SK-N-SH treated with all-trans-retinoic acid at 6 μM for 48 hours (cell line): ENCODE results near the gene GBE1.
A peak's percentile ranks its signal among the peaks of the same experiment; 100 is the strongest.
"Not testable (repeated sequence)": the region's sequence is repeated elsewhere in the genome, so short reads cannot be mapped to it uniquely, and the experiment has no call there.

Source experiments
- ATAC-seq: fragments of 200-7000 bp; cut with Tn5 transposase; 3 replicates; pipeline ENCODE4 v1.9.1; 2020; ENCODE audit warnings: mild to moderate bottlenecking, moderate library complexity
- ARNTL ChIP-seq: fragments of 450-650 bp; formaldehyde crosslinking; IDR thresholded peaks from 2 replicates; pipeline ENCODE4 v1.5.0; 2020; ENCODE audit warnings: low read depth, mild to moderate bottlenecking, moderate library complexity, borderline replicate concordance
- BACH2 ChIP-seq: fragments of 250-450 bp; sonication (Bioruptor Pico); IDR thresholded peaks from 2 replicates; pipeline ENCODE4 v1.9.0; 2021; ENCODE audit warnings: mild to moderate bottlenecking, borderline replicate concordance
- CREB5 ChIP-seq: fragments of 250-450 bp; sonication (Bioruptor Pico); IDR thresholded peaks from 2 replicates; pipeline ENCODE4 v1.5.1; 2020; ENCODE audit warnings: low read depth, mild to moderate bottlenecking, moderate library complexity
- CSDC2 ChIP-seq: fragments of 250-450 bp; sonication (Bioruptor Pico); IDR thresholded peaks from 2 replicates; pipeline ENCODE4 v1.5.0; 2020; ENCODE audit warnings: mild to moderate bottlenecking, moderate library complexity
- CSRNP3 ChIP-seq: fragments of 250-450 bp; sonication (Bioruptor Pico); IDR thresholded peaks from 2 replicates; pipeline ENCODE4 v1.5.1; 2021; ENCODE audit warnings: mild to moderate bottlenecking, moderate library complexity
- ESRRG ChIP-seq: fragments of 250-450 bp; sonication (Bioruptor Pico); IDR thresholded peaks from 2 replicates; pipeline ENCODE4 v1.6.1; 2021; ENCODE audit warnings: mild to moderate bottlenecking
- ISL1 ChIP-seq: fragments of 250-450 bp; sonication (Bioruptor Pico); IDR thresholded peaks from 2 replicates; pipeline ENCODE4 v2.1.2; 2022; ENCODE audit warnings: mild to moderate bottlenecking, moderate library complexity
- OSR1 ChIP-seq: fragments of 250-450 bp; sonication (Bioruptor Pico); IDR thresholded peaks from 2 replicates; pipeline ENCODE4 v1.8.0; 2022; ENCODE audit warnings: moderate library complexity, mild to moderate bottlenecking, inconsistent platforms
- PATZ1 ChIP-seq: fragments of 250-450 bp; sonication (Bioruptor Pico); IDR thresholded peaks from 2 replicates; pipeline ENCODE4 v1.8.0; 2020; ENCODE audit warnings: mild to moderate bottlenecking, moderate library complexity, borderline replicate concordance
- POU6F1 ChIP-seq: fragments of 250-450 bp; sonication (Bioruptor Pico); IDR thresholded peaks from 2 replicates; pipeline ENCODE4 v1.8.0; 2021; ENCODE audit warnings: low read depth, mild to moderate bottlenecking, moderate library complexity, borderline replicate concordance
- PPARA ChIP-seq: fragments of 250-450 bp; sonication (Bioruptor Pico); IDR thresholded peaks from 2 replicates; pipeline ENCODE4 v1.5.0; 2020; ENCODE audit warnings: mild to moderate bottlenecking, borderline replicate concordance
- RARB ChIP-seq: fragments of 250-450 bp; sonication (Bioruptor Pico); IDR thresholded peaks from 2 replicates; pipeline ENCODE4 v1.8.0; 2021; ENCODE audit warnings: mild to moderate bottlenecking, moderate library complexity
- SNAI2 ChIP-seq: fragments of 250-450 bp; sonication (Bioruptor Pico); IDR thresholded peaks from 2 replicates; pipeline ENCODE4 v1.5.0; 2020; ENCODE audit warnings: mild to moderate bottlenecking, moderate library complexity
- TCF4 ChIP-seq: fragments of 250-450 bp; sonication (Bioruptor Pico); IDR thresholded peaks from 2 replicates; pipeline ENCODE4 v1.8.0; 2021; ENCODE audit warnings: mild to moderate bottlenecking, moderate library complexity, borderline replicate concordance
- TOX ChIP-seq: fragments of 250-450 bp; sonication (Bioruptor Pico); IDR thresholded peaks from 2 replicates; pipeline ENCODE4 v1.8.0; 2021; ENCODE audit warnings: mild to moderate bottlenecking, moderate library complexity, borderline replicate concordance
- TSHZ2 ChIP-seq: fragments of 250-450 bp; sonication (Bioruptor Pico); IDR thresholded peaks from 2 replicates; pipeline ENCODE4 v1.5.0; 2020; ENCODE audit warnings: mild to moderate bottlenecking, moderate library complexity
- ZC3H10 ChIP-seq: fragments of 250-450 bp; sonication (Bioruptor Pico); IDR thresholded peaks from 2 replicates; pipeline ENCODE4 v1.5.1; 2021; ENCODE audit warnings: mild to moderate bottlenecking, moderate library complexity
- ZFP3 ChIP-seq: fragments of 250-450 bp; sonication (Bioruptor Pico); IDR thresholded peaks from 2 replicates; pipeline ENCODE4 v1.5.0; 2020; ENCODE audit warnings: mild to moderate bottlenecking, moderate library complexity
- ZFP30 ChIP-seq: fragments of 450-650 bp; formaldehyde crosslinking; IDR thresholded peaks from 2 replicates; pipeline ENCODE4 v1.5.0; 2022; ENCODE audit warnings: mild to moderate bottlenecking, moderate library complexity
- ZNF565 ChIP-seq: fragments of 450-650 bp; formaldehyde crosslinking; conservative IDR thresholded peaks from 2 replicates; pipeline ENCODE4 v1.5.0; 2020; ENCODE audit warnings: low read depth, mild to moderate bottlenecking, moderate library complexity
- ZNF70 ChIP-seq: fragments of 450-650 bp; formaldehyde crosslinking; IDR thresholded peaks from 2 replicates; pipeline ENCODE4 v1.5.0; 2020; ENCODE audit warnings: mild to moderate bottlenecking, moderate library complexity
- ZNF8 ChIP-seq: fragments of 450-650 bp; formaldehyde crosslinking; IDR thresholded peaks from 2 replicates; pipeline ENCODE4 v1.5.0; 2020; ENCODE audit warnings: mild to moderate bottlenecking, moderate library complexity

GBE1 gene

GRCh38 chr3:81753416-81754027 is 7.9 kb downstream of the GBE1 start:
- no peak for ATAC-seq
- TF ChIP-seq ESRRG (CRISPR knock-in tag): no peak
- no peak for TF ChIP-seq PATZ1
- TF ChIP-seq BACH2 (CRISPR knock-in tag): no peak
- no peak for TF ChIP-seq ISL1
- TF ChIP-seq ZNF8 (CRISPR knock-in tag): no peak
- no peak for TF ChIP-seq PPARA
- no peak for TF ChIP-seq TSHZ2 (CRISPR knock-in tag)
- TF ChIP-seq ARNTL (CRISPR knock-in tag): no peak
- TF ChIP-seq ZNF565 (CRISPR knock-in tag): no peak
- TF ChIP-seq CSRNP3 (CRISPR knock-in tag): no peak
- TF ChIP-seq ZNF70 (CRISPR knock-in tag): no peak
- TF ChIP-seq ZFP30: no peak
- TF ChIP-seq CREB5: no peak
- no peak for TF ChIP-seq RARB
- no peak for TF ChIP-seq ZC3H10 (CRISPR knock-in tag)
- no peak for TF ChIP-seq SNAI2 (CRISPR knock-in tag)
- no peak for TF ChIP-seq OSR1 (CRISPR knock-in tag)
- TF ChIP-seq TCF4 (CRISPR knock-in tag): no peak
- TF ChIP-seq ZFP3 (CRISPR knock-in tag): no peak
- TF ChIP-seq CSDC2: no peak

GRCh38 chr3:81752604-81753003 is 8.8 kb downstream of the GBE1 start:
- no peak for TF ChIP-seq TCF4 (CRISPR knock-in tag)
- no peak for TF ChIP-seq PPARA

GRCh38 chr3:81749265-81749664 is 12.2 kb downstream of the GBE1 start:
- ATAC-seq: peak; percentile 31; the same call in 2 of the 3 replicates
- no peak for TF ChIP-seq SNAI2 (CRISPR knock-in tag)
- peak; percentile 28; the same call in 1 of the 2 replicates for TF ChIP-seq ISL1

More at GRCh38 chr3:81752604-81753003, 8.8 kb downstream of the GBE1 start:
- ATAC-seq: no peak

GRCh38 chr3:81747280-81747679 is 14.2 kb downstream of the GBE1 start:
- ATAC-seq: not testable (repeated sequence)

- peak; percentile 73 for ATAC-seq
- TF ChIP-seq POU6F1 (CRISPR knock-in tag) (no peak), ZFP30 (no peak), TOX (no peak), ZC3H10 (CRISPR knock-in tag) (no peak), BACH2 (CRISPR knock-in tag) (no peak), PPARA (no peak), SNAI2 (CRISPR knock-in tag) (peak; percentile 73; the same call in 1 of the 2 replicates), ZNF70 (CRISPR knock-in tag) (no peak), OSR1 (CRISPR knock-in tag) (no peak), ZNF8 (CRISPR knock-in tag) (no peak), TSHZ2 (CRISPR knock-in tag) (no peak)
These were observed 17.1 kb downstream of the GBE1 start for GRCh38 chr3:81744366-81744765.
